Astrocyte (in vitro differentiated cells and primary cell): Measurements from ENCODE around the gene OR12D1. TPM values are rescaled to one million over a fixed set of nuclear protein-coding genes. Genes with fewer than 3 reads are reported as not detected.

ENCODE experiments used
- DNase-seq: peaks from one replicate; pipeline ENCODE4 v3.0.0-alpha.2; 2010; ENCODE audit warnings: low read depth
- FAIRE-seq: peaks from 2 replicates; lab custom pipeline; 2011; peaks lifted over from hg19 to GRCh38; lab: Jason Lieb, UNC
- H2AFZ ChIP-seq: 2 replicates; pipeline ENCODE4 v1.6.0; 2012; ENCODE audit warnings: low read depth, low read length, inconsistent platforms
- H3K27ac ChIP-seq: 2 replicates; pipeline ENCODE4 v1.5.1; 2011; ENCODE audit warnings: low read depth, low read length, inconsistent platforms
- H3K27me3 ChIP-seq: 2 replicates; pipeline ENCODE4 v1.6.0; 2011; ENCODE audit warnings: low read length, inconsistent platforms; ENCODE audit not compliant: insufficient read depth
- H3K36me3 ChIP-seq: 2 replicates; pipeline ENCODE4 v1.5.1; 2011; ENCODE audit warnings: low read length, inconsistent platforms; ENCODE audit not compliant: insufficient read depth
- H3K4me1 ChIP-seq: 2 replicates; pipeline ENCODE4 v1.5.1; 2011; ENCODE audit warnings: low read length, inconsistent platforms; ENCODE audit not compliant: insufficient read depth
- H3K4me2 ChIP-seq: 2 replicates; pipeline ENCODE4 v1.6.0; 2012; ENCODE audit warnings: low read length, inconsistent platforms
- H3K4me3 ChIP-seq: 2 replicates; pipeline ENCODE4 v1.5.1; 2011; ENCODE audit warnings: low read depth, mild to moderate bottlenecking, low read length, inconsistent platforms; ENCODE audit not compliant: insufficient read depth
- H3K79me2 ChIP-seq: 2 replicates; pipeline ENCODE4 v1.6.0; 2012; ENCODE audit warnings: mild to moderate bottlenecking, low read length, inconsistent platforms; ENCODE audit not compliant: insufficient read depth
- H3K9ac ChIP-seq: 2 replicates; pipeline ENCODE4 v1.6.0; 2012; ENCODE audit warnings: mild to moderate bottlenecking, low read length, inconsistent platforms
- H3K9me3 ChIP-seq: 2 replicates; pipeline ENCODE4 v1.5.1; 2012; ENCODE audit warnings: low read depth, mild to moderate bottlenecking, low read length, inconsistent platforms; ENCODE audit not compliant: insufficient read depth
- H4K20me1 ChIP-seq: 2 replicates; pipeline ENCODE4 v1.6.0; 2012; ENCODE audit warnings: low read length, inconsistent platforms; ENCODE audit not compliant: insufficient read depth
- H3K27ac Mint-ChIP-seq: one replicate; pipeline ENCODE4 v1.8.0; 2021; ENCODE audit warnings: mild to moderate bottlenecking, mixed read lengths; ENCODE audit not compliant: unreplicated experiment
- H3K27me3 Mint-ChIP-seq: one replicate; pipeline ENCODE4 v1.8.0; 2021; ENCODE audit warnings: low read depth, mixed read lengths; ENCODE audit not compliant: unreplicated experiment
- H3K36me3 Mint-ChIP-seq: one replicate; pipeline ENCODE4 v1.8.0; 2021; ENCODE audit warnings: low read depth, mixed read lengths; ENCODE audit not compliant: unreplicated experiment
- H3K4me1 Mint-ChIP-seq: one replicate; pipeline ENCODE4 v1.8.0; 2021; ENCODE audit warnings: low read depth, mixed read lengths; ENCODE audit not compliant: unreplicated experiment
- H3K4me3 Mint-ChIP-seq: one replicate; pipeline ENCODE4 v1.8.0; 2021; ENCODE audit warnings: mild to moderate bottlenecking, moderate library complexity, mixed read lengths; ENCODE audit not compliant: unreplicated experiment
- H3K9me3 Mint-ChIP-seq: one replicate; pipeline ENCODE4 v1.8.0; 2021; ENCODE audit warnings: mild to moderate bottlenecking, mixed read lengths; ENCODE audit not compliant: unreplicated experiment
- EZH2 ChIP-seq: IDR thresholded peaks from 2 replicates; pipeline ENCODE4 v1.6.1; 2012; ENCODE audit warnings: mild to moderate bottlenecking, low read length, inconsistent platforms; ENCODE audit not compliant: insufficient read depth
- total RNA-seq: library from RNA; stranded (reverse); gene quantifications from 2 replicates; pipeline ENCODE4 v1.2.1, GENCODE V29; 2021
- TF ChIP-seq, protein P1 (sequence below): IDR thresholded peaks from 2 replicates; pipeline ENCODE4 v1.5.1; 2011; ENCODE audit warnings: low read depth, mild to moderate bottlenecking, inconsistent platforms, low read length, moderate library complexity; ENCODE audit not compliant: insufficient read depth

Gene OR12D1
- total RNA-seq, 1 donor from 2014 or later: not detected

GRCh38 chr6:29465801-29466200 is 51.1 kb downstream of the OR12D1 start:
- Mint-ChIP-seq H3K4me3 (no peak overlapping the region), H3K27me3 (peaks cover 6% of the 10 kb centered on the region), H3K36me3 (no peaks in the 10 kb centered on the region), H3K27ac (no peak overlapping the region), H3K9me3 (peaks cover 3% of the 10 kb centered on the region), H3K4me1 (peaks cover 2% of the 10 kb centered on the region)
- Histone ChIP-seq H3K79me2 (no peaks in the 10 kb centered on the region), H3K4me3 (no peak overlapping the region), H3K27ac (no peak overlapping the region), H4K20me1 (no peaks in the 10 kb centered on the region), H3K4me1 (no peaks in the 10 kb centered on the region), H3K27me3 (no peaks in the 10 kb centered on the region), H3K36me3 (no peaks in the 10 kb centered on the region), H2AFZ (no peak overlapping the region), H3K4me2 (no peak overlapping the region), H3K9ac (no peak overlapping the region), H3K9me3 (no peaks in the 10 kb centered on the region)
- TF ChIP-seq, protein P1, sequence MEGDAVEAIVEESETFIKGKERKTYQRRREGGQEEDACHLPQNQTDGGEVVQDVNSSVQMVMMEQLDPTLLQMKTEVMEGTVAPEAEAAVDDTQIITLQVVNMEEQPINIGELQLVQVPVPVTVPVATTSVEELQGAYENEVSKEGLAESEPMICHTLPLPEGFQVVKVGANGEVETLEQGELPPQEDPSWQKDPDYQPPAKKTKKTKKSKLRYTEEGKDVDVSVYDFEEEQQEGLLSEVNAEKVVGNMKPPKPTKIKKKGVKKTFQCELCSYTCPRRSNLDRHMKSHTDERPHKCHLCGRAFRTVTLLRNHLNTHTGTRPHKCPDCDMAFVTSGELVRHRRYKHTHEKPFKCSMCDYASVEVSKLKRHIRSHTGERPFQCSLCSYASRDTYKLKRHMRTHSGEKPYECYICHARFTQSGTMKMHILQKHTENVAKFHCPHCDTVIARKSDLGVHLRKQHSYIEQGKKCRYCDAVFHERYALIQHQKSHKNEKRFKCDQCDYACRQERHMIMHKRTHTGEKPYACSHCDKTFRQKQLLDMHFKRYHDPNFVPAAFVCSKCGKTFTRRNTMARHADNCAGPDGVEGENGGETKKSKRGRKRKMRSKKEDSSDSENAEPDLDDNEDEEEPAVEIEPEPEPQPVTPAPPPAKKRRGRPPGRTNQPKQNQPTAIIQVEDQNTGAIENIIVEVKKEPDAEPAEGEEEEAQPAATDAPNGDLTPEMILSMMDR: no peak
- no peak for TF ChIP-seq EZH2
- no peak for FAIRE-seq
- no peak for DNase-seq

DNA sequence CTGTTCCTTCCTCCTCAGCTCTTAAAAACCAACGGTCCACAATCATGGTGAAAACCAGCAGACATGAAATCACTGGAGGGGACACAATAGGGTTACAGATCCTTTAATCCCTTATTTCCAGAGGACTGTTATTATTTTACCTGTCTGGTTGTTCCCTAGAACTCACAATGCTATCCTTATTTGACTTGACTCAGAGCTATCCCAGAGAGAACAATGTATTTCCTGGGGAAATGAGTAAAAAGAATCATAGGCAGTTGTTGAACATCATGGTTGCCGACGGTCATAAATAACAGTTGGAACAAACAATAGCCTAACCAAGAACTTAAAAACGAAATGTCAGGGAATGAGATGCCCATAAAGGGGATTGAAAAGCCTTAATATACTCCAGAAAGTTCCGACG is 51.5 kb downstream of the OR12D1 start:
- DNase-seq (no peak), FAIRE-seq (no peak)
- Histone ChIP-seq H3K36me3 (no peaks in the 10 kb centered on the region), H2AFZ (no peak overlapping the region), H4K20me1 (no peaks in the 10 kb centered on the region), H3K4me3 (no peak overlapping the region), H3K4me2 (no peak overlapping the region), H3K9ac (no peak overlapping the region), H3K27ac (no peak overlapping the region), H3K27me3 (no peaks in the 10 kb centered on the region), H3K4me1 (no peaks in the 10 kb centered on the region), H3K9me3 (no peaks in the 10 kb centered on the region), H3K79me2 (no peaks in the 10 kb centered on the region)
- TF ChIP-seq EZH2: no peak
- TF ChIP-seq, protein P1: no peak
- H3K27me3 Mint-ChIP-seq: peaks cover 8% of the 10 kb centered on the region
- H3K36me3 Mint-ChIP-seq: no peaks in the 10 kb centered on the region
- H3K9me3 Mint-ChIP-seq: peaks cover 3% of the 10 kb centered on the region
- H3K27ac Mint-ChIP-seq: no peak overlapping the region
- no peak overlapping the region for H3K4me3 Mint-ChIP-seq
- H3K4me1 Mint-ChIP-seq: peaks cover 2% of the 10 kb centered on the region

Other genes with a start within 250 kb of the OR12D1 start
- gene OR2J2, start 244.0 kb upstream of the OR12D1 start, total RNA-seq: not detected in 2 replicates
- gene OR14J1, start 113.2 kb upstream of the OR12D1 start, total RNA-seq: not detected in 2 replicates
- not detected in 2 replicates for gene OR5V1, start 46.1 kb upstream of the OR12D1 start, total RNA-seq
- gene OR12D3, start 39.6 kb upstream of the OR12D1 start, total RNA-seq: not detected in 2 replicates
- gene OR12D2, start 19.3 kb upstream of the OR12D1 start, total RNA-seq: not detected in 2 replicates
- gene OR10C1, start 24.4 kb downstream of the OR12D1 start, total RNA-seq: not detected in 2 replicates
- not detected in 2 replicates for gene OR11A1, start 42.1 kb downstream of the OR12D1 start, total RNA-seq
- gene OR2H1, start 42.2 kb downstream of the OR12D1 start, total RNA-seq: not detected in 2 replicates
- gene MAS1L, start 73.0 kb downstream of the OR12D1 start, total RNA-seq: not detected in 2 replicates
- 9.9 and 13.2 TPM in 2 replicates for gene UBD, start 144.8 kb downstream of the OR12D1 start, total RNA-seq
- gene OR2H2, start 170.2 kb downstream of the OR12D1 start, total RNA-seq: not detected in 2 replicates
- 61.4 and 66.3 TPM in 2 replicates for gene GABBR1, start 218.3 kb downstream of the OR12D1 start, total RNA-seq
- gene MOG, start 242.2 kb downstream of the OR12D1 start, total RNA-seq: not detected in 2 replicates